Small intestine (tissue), 7 donors: Measurements from ENCODE around the gene MIEF1. TPM values are rescaled to one million over a fixed set of nuclear protein-coding genes. Genes with fewer than 3 reads are reported as not detected.

ENCODE experiments used
- DNase-seq, 2 donors: peaks; one replicate each; pipeline versions ENCODE4 v3.0.0 to v3.0.0-alpha.2; 2013
- FAIRE-seq: peaks from 2 replicates; lab custom pipeline; 2012; peaks lifted over from hg19 to GRCh38; lab: Jason Lieb, UNC
- H3K27ac ChIP-seq, 3 donors: one replicate each; pipeline ENCODE4 v1.5.1; 2013; ENCODE audit warnings: low read length in 2 of 3, mild to moderate bottlenecking in 2 of 3, control low read depth in 1 of 3, inconsistent platforms in 1 of 3, low read depth in 1 of 3, moderate library complexity in 1 of 3
- H3K27me3 ChIP-seq, 3 donors: one replicate each; pipeline ENCODE4 v1.6.1; 2013; ENCODE audit warnings: low read length in 3 of 3, inconsistent platforms in 1 of 3; ENCODE audit not compliant: control insufficient read depth in 3 of 3, insufficient read depth in 3 of 3
- H3K36me3 ChIP-seq, 3 donors: one replicate each; pipeline ENCODE4 v1.6.1; 2013; ENCODE audit warnings: low read length in 3 of 3, inconsistent platforms in 1 of 3, low read depth in 1 of 3, mild to moderate bottlenecking in 1 of 3, moderate library complexity in 1 of 3; ENCODE audit not compliant: control insufficient read depth in 3 of 3, insufficient read depth in 2 of 3
- H3K4me1 ChIP-seq, 3 donors: one replicate each; pipeline ENCODE4 v1.6.1; 2013; ENCODE audit warnings: low read length in 2 of 3, inconsistent platforms in 1 of 3, low read depth in 1 of 3, mild to moderate bottlenecking in 1 of 3, moderate library complexity in 1 of 3; ENCODE audit not compliant: control insufficient read depth in 3 of 3, insufficient read depth in 2 of 3
- H3K4me3 ChIP-seq, 3 donors: one replicate each; pipeline ENCODE4 v1.5.1; 2013; ENCODE audit warnings: low read length in 3 of 3, control low read depth in 1 of 3, inconsistent platforms in 1 of 3, low read depth in 1 of 3, mild to moderate bottlenecking in 1 of 3, moderate library complexity in 1 of 3
- H3K9me3 ChIP-seq, 2 donors: one replicate each; pipeline ENCODE4 v1.6.1; 2013; ENCODE audit warnings: low read depth in 1 of 2, low read length in 1 of 2; ENCODE audit not compliant: control insufficient read depth in 2 of 2, insufficient read depth in 1 of 2
- WGBS, 3 donors: extraction: QIAGEN DNeasy Blood & Tissue Kit; methylation state at CpG; one replicate each; pipeline ENCODE4 v1.1.7; 2013; 5-methylcytosine and 5-hydroxymethylcytosine counted together
- polyA plus RNA-seq, 4 donors: library from polyadenylated mRNA; stranded (reverse) in 3 of 4; unstranded in 1 of 4; fragments of 200-250 nt in 3 of 4; fragments of 120-200 nt in 1 of 4; gene quantifications; one replicate each; pipeline versions ENCODE4 v1.2.1 to v1.2.3, GENCODE V29; 2013
- donor health status: healthy with polysubstance abuse.
- donor health status: control.
- donor health status: control.
- donor health status: Bipolar disorder and iron deficiency.
- donor health status: healthy.

MIEF1 gene
- polyA plus RNA-seq, 4 donors, result 12.2 to 37.5 (median 18.7) TPM

DNA sequence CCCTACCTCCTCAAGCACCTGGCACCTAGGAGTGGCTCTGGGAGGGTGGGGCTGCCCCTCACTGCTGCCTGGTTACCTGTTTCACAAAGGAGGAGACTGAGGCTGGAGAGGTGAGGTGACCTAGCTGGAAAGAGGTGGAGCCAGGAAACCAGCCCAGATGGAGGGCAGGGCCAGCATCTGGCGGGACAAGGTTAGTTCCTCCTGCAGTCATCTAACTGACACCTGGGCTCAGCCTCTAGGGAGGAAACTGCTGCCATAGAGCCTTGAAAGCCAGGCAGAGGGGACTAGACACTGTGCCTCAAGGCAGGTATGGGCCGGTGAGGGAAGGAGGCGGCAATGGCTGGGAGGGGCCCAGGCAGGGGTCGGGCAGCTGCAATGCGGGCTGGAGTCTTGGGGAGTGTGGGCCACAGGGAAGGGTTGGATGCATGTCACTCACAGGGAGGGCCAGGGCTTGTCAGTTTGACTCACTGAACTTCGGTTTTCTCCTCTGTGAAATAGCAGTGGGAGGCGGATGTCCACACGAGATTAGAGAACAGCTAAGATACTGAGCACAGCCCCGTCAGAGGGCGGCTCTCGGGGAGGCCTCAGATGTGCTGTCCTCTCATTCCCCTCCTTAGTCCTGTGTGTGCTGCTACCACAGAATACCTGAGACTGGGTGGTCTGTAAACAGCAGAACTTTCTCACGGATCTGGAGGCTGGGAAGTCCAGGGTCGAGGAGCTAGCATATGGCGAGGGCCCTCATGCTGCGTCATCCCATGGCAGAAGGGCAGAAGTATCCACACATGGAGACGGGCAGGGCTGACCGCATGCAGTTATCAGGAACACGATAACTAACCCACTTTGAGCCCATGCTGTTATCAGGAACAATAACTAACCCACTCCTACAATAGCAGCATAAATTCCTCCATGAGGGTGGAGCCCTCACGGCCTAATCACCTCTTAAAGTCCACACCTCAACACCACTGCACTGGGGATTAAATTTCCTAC lies 29.2 kb upstream of the MIEF1 start:
- peaks cover 0 to 91% (median 2%) of the 10 kb centered on the region in 3 donors for H3K4me1 ChIP-seq
- H3K36me3 ChIP-seq, result peaks cover 0 to 30% (median 2%) of the 10 kb centered on the region in 3 donors
- FAIRE-seq (no peak), DNase-seq (peak; percentile 92 to 98)
- H3K27ac ChIP-seq, result peak overlapping the region; percentile 93 to 99 (median 99)
- H3K4me3 ChIP-seq, result peak overlapping the region in 2 of 3 donors; percentile 29 to 63
- 13 to 55% (median 37%) methylated on average over 19 of the region's 19 CpGs for WGBS, 3 donors
- H3K27me3 ChIP-seq, result no peaks in the 10 kb centered on the region
- H3K9me3 ChIP-seq, result no peaks in the 10 kb centered on the region

GRCh38 chr22:39473851-39474250 lies 28.2 kb upstream of the MIEF1 start:
- peaks cover 0 to 88% (median 2%) of the 10 kb centered on the region in 3 donors for H3K4me1 ChIP-seq
- no peak for FAIRE-seq
- peak overlapping the region; percentile 93 to 99 (median 99) for H3K27ac ChIP-seq
- no peaks in the 10 kb centered on the region for H3K27me3 ChIP-seq
- H3K36me3 ChIP-seq, result peaks cover 0 to 40% (median 2%) of the 10 kb centered on the region in 3 donors
- DNase-seq, result peak; percentile 72 to 75
- no peaks in the 10 kb centered on the region for H3K9me3 ChIP-seq
- WGBS, 3 donors, result 16 to 70% (median 34%) methylated on average over 5 of the region's 5 CpGs
- peak overlapping the region in 2 of 3 donors; percentile 32 to 63 for H3K4me3 ChIP-seq

GRCh38 chr22:39474351-39475111 lies 27.6 kb upstream of the MIEF1 start:
- Histone ChIP-seq H3K9me3 (no peaks in the 10 kb centered on the region), H3K36me3 (peaks cover 0 to 44% (median 2%) of the 10 kb centered on the region in 3 donors), H3K4me3 (peak overlapping the region in 2 of 3 donors; percentile 32 to 63), H3K27ac (peak overlapping the region; percentile 93 to 99 (median 99)), H3K4me1 (peaks cover 0 to 85% (median 2%) of the 10 kb centered on the region in 3 donors), H3K27me3 (no peaks in the 10 kb centered on the region)
- 23 to 57% (median 33%) methylated on average over 10 to 11 of the region's 11 CpGs for WGBS, 3 donors
- no peak for FAIRE-seq
- peak; percentile 93 for DNase-seq

GRCh38 chr22:39475337-39475736 lies 26.8 kb upstream of the MIEF1 start:
- Histone ChIP-seq H3K9me3 (no peaks in the 10 kb centered on the region), H3K27ac (peak overlapping the region in 1 of 3 donors; percentile 99), H3K4me3 (peak overlapping the region in 1 of 3 donors; percentile 15), H3K27me3 (no peaks in the 10 kb centered on the region), H3K36me3 (peaks cover 0 to 52% (median 2%) of the 10 kb centered on the region in 3 donors), H3K4me1 (peaks cover 0 to 78% (median 2%) of the 10 kb centered on the region in 3 donors)
- FAIRE-seq (no peak), DNase-seq (no peak)
- 61 to 72% (median 67%) methylated on average over 9 of the region's 9 CpGs for WGBS, 3 donors

GRCh38 chr22:39475902-39476301 lies 26.2 kb upstream of the MIEF1 start:
- 76 to 90% (median 81%) methylated on average over 3 of the region's 3 CpGs for WGBS, 3 donors
- Histone ChIP-seq H3K27ac (peak overlapping the region in 1 of 3 donors; percentile 99), H3K4me1 (peaks cover 0 to 72% (median 2%) of the 10 kb centered on the region in 3 donors), H3K27me3 (no peaks in the 10 kb centered on the region), H3K4me3 (no peak overlapping the region), H3K36me3 (peaks cover 0 to 57% (median 2%) of the 10 kb centered on the region in 3 donors), H3K9me3 (no peaks in the 10 kb centered on the region)
- DNase-seq (no peak), FAIRE-seq (no peak)

DNA sequence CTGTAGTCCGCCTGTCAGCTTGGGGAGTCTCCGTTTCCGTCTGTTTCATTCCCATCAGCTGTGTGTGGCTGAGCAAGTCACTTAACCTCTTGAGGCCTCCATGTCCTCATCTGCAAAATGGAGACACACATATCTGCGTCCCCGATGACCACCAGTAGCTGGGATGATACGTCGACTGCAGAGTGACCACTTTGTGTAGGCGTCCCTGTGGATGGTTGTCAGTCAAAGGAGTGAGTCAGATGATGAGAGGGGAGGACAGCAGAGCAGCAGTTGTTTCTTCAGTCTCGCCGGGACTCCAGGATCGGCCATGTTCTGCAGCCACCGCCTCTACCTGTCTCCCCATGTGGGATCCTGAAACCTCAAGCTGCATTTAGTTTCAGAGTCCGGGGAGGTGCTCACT lies 25.4 kb upstream of the MIEF1 start:
- no peak overlapping the region for H3K27ac ChIP-seq
- DNase-seq (no peak), FAIRE-seq (no peak)
- WGBS, 3 donors, result 79 to 86% (median 84%) methylated on average over 13 of the region's 13 CpGs
- H3K9me3 ChIP-seq, result no peaks in the 10 kb centered on the region
- H3K36me3 ChIP-seq, result peaks cover 0 to 64% (median 2%) of the 10 kb centered on the region in 3 donors
- peaks cover 0 to 65% (median 0%) of the 10 kb centered on the region in 3 donors for H3K4me1 ChIP-seq
- H3K27me3 ChIP-seq, result no peaks in the 10 kb centered on the region
- no peak overlapping the region for H3K4me3 ChIP-seq

- FAIRE-seq, result no peak
- no peak overlapping the region for H3K4me3 ChIP-seq
- WGBS, 3 donors, result 91 to 96% (median 92%) methylated on average over 9 of the region's 9 CpGs
These were observed 24.5 kb upstream of the MIEF1 start for GRCh38 chr22:39477542-39477941.

DNA sequence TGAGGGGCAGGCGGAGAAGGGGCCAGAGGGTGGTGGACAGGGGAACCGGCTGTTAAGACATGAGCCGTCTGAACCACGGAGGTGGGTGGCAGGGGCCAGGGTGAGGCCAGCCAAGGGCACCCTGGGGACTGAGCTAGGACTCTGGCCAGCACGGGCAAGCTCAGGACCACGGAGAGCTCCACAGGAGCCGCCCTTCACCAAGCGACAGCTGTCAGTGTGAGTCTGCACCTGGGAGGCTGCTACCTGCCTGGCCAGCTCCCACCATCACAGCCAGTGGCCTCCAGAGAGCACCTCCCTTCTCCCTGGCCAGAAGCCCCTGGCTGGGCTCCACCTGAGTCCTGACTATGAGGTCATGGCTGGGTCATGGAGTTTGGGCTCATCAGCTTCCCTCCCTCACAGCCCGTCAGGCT lies 23.6 kb upstream of the MIEF1 start:
- FAIRE-seq (no peak), DNase-seq (peak in 1 of 2 donors; percentile 72)
- Histone ChIP-seq H3K4me1 (peaks cover 0 to 50% (median 0%) of the 10 kb centered on the region in 3 donors), H3K9me3 (no peaks in the 10 kb centered on the region), H3K27ac (no peak overlapping the region), H3K4me3 (no peak overlapping the region), H3K27me3 (no peaks in the 10 kb centered on the region), H3K36me3 (peaks cover 0 to 77% (median 2%) of the 10 kb centered on the region in 3 donors)
- WGBS, 3 donors, result 45 to 63% (median 47%) methylated on average over 9 of the region's 9 CpGs

More at GRCh38 chr22:39477542-39477941, 24.5 kb upstream of the MIEF1 start:
- no peaks in the 10 kb centered on the region for H3K27me3 ChIP-seq
- no peak for DNase-seq
- H3K27ac ChIP-seq, result no peak overlapping the region
- H3K9me3 ChIP-seq, result no peaks in the 10 kb centered on the region
- H3K36me3 ChIP-seq, result peaks cover 0 to 71% (median 2%) of the 10 kb centered on the region in 3 donors
- peaks cover 0 to 56% (median 0%) of the 10 kb centered on the region in 3 donors for H3K4me1 ChIP-seq
